ENCODE data around the gene MARCHF4.

The MARCHF4 gene

DNA sequence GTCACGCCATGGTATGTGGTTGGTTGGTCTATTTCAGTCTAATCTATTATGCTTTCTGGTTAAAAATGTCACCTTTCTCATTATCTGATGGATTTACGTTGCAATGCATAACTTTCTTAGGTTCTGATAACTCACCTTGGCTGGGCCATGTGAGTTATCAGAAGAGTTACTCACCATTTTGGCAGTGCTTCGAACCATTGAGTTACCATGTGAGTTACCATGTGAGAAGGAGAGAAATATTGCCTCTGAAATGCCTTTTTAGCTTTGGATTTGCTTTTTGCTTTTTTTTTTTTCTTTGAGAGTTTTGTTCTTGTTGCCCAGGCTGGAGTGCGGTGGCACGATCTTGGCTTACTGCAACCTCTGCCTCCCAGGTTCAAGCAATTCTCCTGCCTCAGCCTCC is 41.6 kb upstream of the MARCHF4 start:
- TF ChIP-seq, protein P1, sequence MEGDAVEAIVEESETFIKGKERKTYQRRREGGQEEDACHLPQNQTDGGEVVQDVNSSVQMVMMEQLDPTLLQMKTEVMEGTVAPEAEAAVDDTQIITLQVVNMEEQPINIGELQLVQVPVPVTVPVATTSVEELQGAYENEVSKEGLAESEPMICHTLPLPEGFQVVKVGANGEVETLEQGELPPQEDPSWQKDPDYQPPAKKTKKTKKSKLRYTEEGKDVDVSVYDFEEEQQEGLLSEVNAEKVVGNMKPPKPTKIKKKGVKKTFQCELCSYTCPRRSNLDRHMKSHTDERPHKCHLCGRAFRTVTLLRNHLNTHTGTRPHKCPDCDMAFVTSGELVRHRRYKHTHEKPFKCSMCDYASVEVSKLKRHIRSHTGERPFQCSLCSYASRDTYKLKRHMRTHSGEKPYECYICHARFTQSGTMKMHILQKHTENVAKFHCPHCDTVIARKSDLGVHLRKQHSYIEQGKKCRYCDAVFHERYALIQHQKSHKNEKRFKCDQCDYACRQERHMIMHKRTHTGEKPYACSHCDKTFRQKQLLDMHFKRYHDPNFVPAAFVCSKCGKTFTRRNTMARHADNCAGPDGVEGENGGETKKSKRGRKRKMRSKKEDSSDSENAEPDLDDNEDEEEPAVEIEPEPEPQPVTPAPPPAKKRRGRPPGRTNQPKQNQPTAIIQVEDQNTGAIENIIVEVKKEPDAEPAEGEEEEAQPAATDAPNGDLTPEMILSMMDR (IDR thresholded peaks at IDR 0.05) = no peak
- DNase-seq (ENCODE audit: low spot score) = no peak
- Histone ChIP-seq H3K27ac (no peak overlapping the region), H3K4me3 (no peak overlapping the region)

DNA sequence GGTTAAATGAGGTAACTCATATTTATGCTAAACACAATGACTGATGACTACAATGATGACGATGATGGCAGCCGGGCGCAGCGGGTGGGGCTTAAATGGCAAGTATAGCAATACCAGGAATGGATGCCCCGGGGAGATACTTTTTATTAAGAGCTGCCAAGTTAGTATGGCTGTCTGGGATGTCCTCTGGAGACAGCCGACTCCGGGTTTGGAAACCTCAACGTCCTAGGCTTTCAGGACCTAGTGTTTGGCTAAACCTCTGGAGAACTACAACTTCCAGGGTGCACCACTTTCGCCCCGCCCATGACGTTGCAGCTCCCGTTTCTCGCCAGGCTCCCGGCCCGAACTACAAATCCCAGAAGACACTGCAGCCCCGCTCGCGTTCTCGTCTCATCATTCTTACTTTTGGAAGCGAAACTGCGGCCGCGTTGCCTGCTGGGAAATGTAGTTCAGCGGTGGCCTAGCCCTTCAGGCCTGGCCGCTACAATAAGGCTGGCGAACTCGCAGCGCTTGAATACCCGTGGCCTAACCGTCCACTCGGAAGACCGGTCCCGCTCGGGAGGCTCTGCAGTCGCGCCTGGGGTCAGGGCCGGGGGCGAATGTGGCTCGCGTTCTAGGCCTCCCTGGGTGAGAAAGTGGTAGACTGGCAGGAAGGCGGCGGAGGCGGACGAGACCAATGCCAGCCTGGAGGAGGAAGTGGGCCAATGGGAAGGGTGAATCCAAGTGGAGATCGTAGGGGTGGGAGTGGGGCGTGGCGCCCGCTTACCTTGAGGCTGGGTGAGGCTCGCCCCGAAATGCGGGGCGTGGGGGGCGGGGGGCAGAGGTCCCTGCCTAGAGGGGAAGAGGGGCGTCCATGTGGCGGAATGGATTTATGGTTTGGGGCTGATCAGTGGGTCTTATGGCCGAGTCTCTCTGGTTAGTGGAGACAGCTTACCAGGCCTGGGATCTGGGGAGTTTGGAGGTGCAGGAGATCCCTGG is 40.0 kb upstream of the MARCHF4 start, which contains the start of gene SMARCAL1:
Gene SMARCAL1, plus strand, starts transcription at position 463 of the 978 bp plus-strand sequence. CDS start 2,221 bp downstream, outside the sequence.
- TF ChIP-seq, protein P1 (IDR thresholded peaks at IDR 0.05) = no peak
- Histone ChIP-seq H3K4me3 (peak within 1 kb of the TSS; percentile 78), H3K27ac (peak within 1 kb of the TSS; percentile 84 to 94)
- peak; percentile 99 for DNase-seq (ENCODE audit: low spot score)

DNA sequence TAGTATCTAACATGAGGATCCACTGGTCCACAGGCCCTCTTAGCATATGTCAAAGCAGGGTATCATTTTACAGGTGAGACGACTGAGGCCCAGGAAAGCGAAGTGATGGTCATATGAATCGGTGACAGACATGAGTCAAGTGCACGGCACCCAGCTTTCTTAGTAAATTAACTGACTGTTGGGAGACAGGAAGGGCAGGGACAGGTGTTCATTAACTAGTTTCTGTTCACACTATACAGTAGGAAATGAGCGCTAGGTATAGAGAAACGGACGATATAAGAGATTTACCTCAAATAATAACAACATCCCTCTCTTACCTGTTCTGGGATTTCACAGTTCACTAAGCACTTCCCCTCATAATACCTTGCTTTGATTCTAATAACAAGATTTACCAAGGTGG is 38.3 kb upstream of the MARCHF4 start:
- Histone ChIP-seq H3K4me3 (no peak overlapping the region), H3K27ac (no peak overlapping the region)
- no peak for DNase-seq (ENCODE audit: low spot score)
- TF ChIP-seq, protein P1 (IDR thresholded peaks at IDR 0.05) = no peak

DNA sequence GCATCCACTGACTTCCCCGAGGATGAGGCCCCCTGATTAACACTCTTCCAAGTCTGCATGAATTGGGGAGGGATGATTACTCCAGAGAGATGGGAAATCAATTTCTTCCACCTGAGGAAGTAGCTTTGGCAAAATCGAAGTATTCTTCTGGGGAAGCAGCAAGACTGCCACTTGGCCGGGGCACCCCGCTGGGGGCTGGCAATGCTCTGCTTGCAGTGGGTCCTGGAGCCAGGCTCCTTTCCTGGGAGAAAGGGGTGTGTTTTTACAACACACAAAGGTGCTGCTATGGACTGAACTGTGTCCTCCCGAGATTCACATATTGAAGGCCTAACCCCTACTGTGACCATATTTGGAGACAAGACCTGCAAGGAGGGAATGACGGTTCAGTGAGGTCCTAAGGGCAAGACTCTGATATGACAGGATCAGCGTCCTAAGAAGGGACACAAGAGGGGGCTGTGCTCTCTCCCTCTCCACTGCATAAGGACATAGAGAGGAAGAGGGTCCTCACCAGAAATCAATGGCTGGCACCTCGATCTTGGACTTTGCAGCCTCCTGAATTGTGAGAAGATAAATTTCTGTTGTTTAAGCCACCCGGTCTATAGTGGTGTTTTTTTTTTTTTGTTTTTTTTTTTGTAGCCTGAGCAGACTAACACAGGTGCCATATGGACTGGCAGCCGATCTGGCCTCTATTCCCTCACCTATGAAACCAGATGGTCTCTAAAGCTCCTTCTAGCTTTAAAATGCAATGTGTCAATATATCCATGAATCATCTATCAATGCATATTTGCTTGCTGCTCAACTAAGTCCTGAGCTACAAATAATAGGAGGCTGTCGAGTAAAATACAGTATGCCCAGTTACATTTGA is 36.4 kb upstream of the MARCHF4 start:
- H3K27ac ChIP-seq = no peak overlapping the region
- no peak for DNase-seq (ENCODE audit: low spot score)
- TF ChIP-seq, protein P1 (IDR thresholded peaks at IDR 0.05) = no peak
- H3K4me3 ChIP-seq = no peak overlapping the region

DNA sequence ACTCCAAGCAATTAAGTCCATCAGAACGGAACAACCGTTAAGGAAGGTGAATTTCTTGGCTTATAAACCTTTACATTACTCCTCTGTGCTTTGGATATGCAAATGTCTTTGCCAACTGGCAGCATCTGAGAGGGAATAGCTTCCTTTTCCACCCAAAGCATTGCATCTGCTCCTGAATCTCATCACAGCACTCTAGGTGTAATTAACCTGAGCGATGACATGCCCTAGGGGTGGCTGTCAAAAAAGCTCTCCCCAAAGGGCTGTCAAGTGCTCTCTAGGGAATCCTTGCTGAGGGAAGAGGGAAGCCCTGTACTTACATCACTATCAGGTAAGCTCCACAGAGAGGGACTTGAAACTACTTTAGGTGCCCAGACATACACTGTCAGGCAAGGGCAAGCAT is 34.5 kb upstream of the MARCHF4 start:
- no peak for DNase-seq (ENCODE audit: low spot score)
- no peak overlapping the region for H3K27ac ChIP-seq

DNA sequence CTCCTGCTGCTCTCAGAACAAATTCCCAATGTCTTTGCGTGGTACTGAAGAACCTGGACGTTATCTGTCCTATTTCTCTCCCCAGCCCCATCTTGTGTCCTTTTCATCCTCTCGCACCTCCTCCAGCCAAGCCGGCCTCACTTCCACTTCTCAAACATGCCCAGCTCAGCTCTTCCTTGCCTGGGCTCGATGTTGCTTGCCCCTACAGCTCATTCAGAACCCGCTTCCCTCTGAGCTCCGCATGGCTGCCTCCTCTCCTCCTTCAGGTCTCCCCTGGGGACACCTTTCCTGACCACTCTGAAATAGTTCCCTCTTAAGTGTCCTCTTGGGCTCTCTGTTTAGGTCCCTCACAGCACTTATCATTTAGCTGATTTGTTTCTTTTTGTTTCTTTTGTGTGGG is 33.3 kb upstream of the MARCHF4 start:
- TF ChIP-seq, protein P1 (IDR thresholded peaks at IDR 0.05) = no peak
- H3K27ac ChIP-seq = no peak overlapping the region
- no peak for DNase-seq (ENCODE audit: low spot score)
- H3K4me3 ChIP-seq = no peak overlapping the region

More for the DNA sequence above, 34.5 kb upstream of the MARCHF4 start:
- H3K4me3 ChIP-seq = no peak overlapping the region
- TF ChIP-seq, protein P1 (IDR thresholded peaks at IDR 0.05) = no peak
